Caco-2 (cell line): ENCODE results near the gene SMURF1. TPM values are rescaled to one million over a fixed set of nuclear protein-coding genes. Genes with fewer than 3 reads are reported as not detected.

Experiments
- BruUV-seq: library from RNA; stranded (reverse); fragments of 400-500 nt; replicated peaks from 2 replicates; lab custom pipeline; 2021; lab: Mats Ljungman, UMichigan
- CTCF ChIA-PET: fragments of 300-600 bp; sonication (Branson Sonifier 250); formaldehyde crosslinking; loops from one replicate; lab custom pipeline; 2022; ENCODE audit warnings: antibody characterized with exemption; lab: Charles Lee
- POLR2A ChIA-PET: fragments of 300-600 bp; sonication (Branson Sonifier 250); formaldehyde crosslinking; loops from one replicate; lab custom pipeline; 2022; ENCODE audit warnings: antibody characterized with exemption; lab: Charles Lee
- DNase-seq, 2 experiments: peaks; one replicate each; pipeline versions ENCODE4 v3.0.0 to v3.0.0-alpha.2; 2020 to 2022
- H3K27me3 ChIP-seq: replicated peaks from 2 replicates; pipeline ENCODE4 v1.6.0; 2011; ENCODE audit warnings: low read length; ENCODE audit not compliant: control insufficient read depth, insufficient read depth
- H3K36me3 ChIP-seq: 2 replicates; pipeline ENCODE4 v1.5.1; 2011; ENCODE audit warnings: low read length; ENCODE audit not compliant: control insufficient read depth, insufficient read depth
- H3K4me1 ChIP-seq: fragments of 250-450 bp; sonication (Bioruptor Pico); 2 replicates; pipeline ENCODE4 v1.5.1; 2020; ENCODE audit warnings: mild to moderate bottlenecking
- H3K4me3 ChIP-seq: 2 replicates; pipeline ENCODE4 v1.5.1; 2011; ENCODE audit warnings: low read depth, mild to moderate bottlenecking, control low read depth, low read length
- H3K9me3 ChIP-seq: fragments of 250-450 bp; sonication (Bioruptor Pico); 2 replicates; pipeline ENCODE4 v1.5.1; 2020; ENCODE audit warnings: mild to moderate bottlenecking, moderate library complexity
- H3K27ac Mint-ChIP-seq: one replicate; pipeline ENCODE4 v1.8.0; 2022; ENCODE audit warnings: mixed read lengths; ENCODE audit not compliant: unreplicated experiment
- H3K27me3 Mint-ChIP-seq: one replicate; pipeline ENCODE4 v1.8.0; 2022; ENCODE audit warnings: mixed read lengths; ENCODE audit not compliant: insufficient read depth, unreplicated experiment
- H3K36me3 Mint-ChIP-seq: one replicate; pipeline ENCODE4 v1.8.0; 2022; ENCODE audit warnings: mild to moderate bottlenecking, mixed read lengths; ENCODE audit not compliant: insufficient read depth, unreplicated experiment
- H3K4me1 Mint-ChIP-seq: one replicate; pipeline ENCODE4 v1.8.0; 2022; ENCODE audit warnings: low read depth, mixed read lengths; ENCODE audit not compliant: unreplicated experiment
- H3K4me3 Mint-ChIP-seq: one replicate; pipeline ENCODE4 v1.8.0; 2022; ENCODE audit warnings: mild to moderate bottlenecking, moderate library complexity, mixed read lengths; ENCODE audit not compliant: unreplicated experiment
- H3K9me3 Mint-ChIP-seq: one replicate; pipeline ENCODE4 v1.8.0; 2022; ENCODE audit warnings: mixed read lengths; ENCODE audit not compliant: unreplicated experiment
- intact Hi-C: fragments of 100-400 bp; cut with micrococcal nuclease; formaldehyde crosslinking; loops from one replicate; pipeline ENCODE4 v1.10.0; 2022; ENCODE audit not compliant: unreplicated experiment
- total RNA-seq: library from RNA; stranded (reverse); gene quantifications from 2 replicates; pipeline ENCODE4 v1.2.3, GENCODE V29; 2022
- TF ChIP-seq, protein P1 (sequence below), 2 experiments: fragments of 200-600 bp in 1 of 2; IDR thresholded peaks; 1 replicate in 1 of 2; 2 replicates in 1 of 2; pipeline versions ENCODE4 v1.5.1 to v1.8.0; 2011 to 2022; ENCODE audit warnings: antibody characterized with exemption in 1 of 2, control low read depth in 1 of 2, inconsistent platforms in 1 of 2, low read depth in 1 of 2, low read length in 1 of 2, mild to moderate bottlenecking in 1 of 2, moderate library complexity in 1 of 2; ENCODE audit not compliant: insufficient read depth in 1 of 2, severe bottlenecking in 1 of 2, unreplicated experiment in 1 of 2

The SMURF1 gene
- total RNA-seq, 1 experiment from 2014 or later, result 22.5 TPM

DNA sequence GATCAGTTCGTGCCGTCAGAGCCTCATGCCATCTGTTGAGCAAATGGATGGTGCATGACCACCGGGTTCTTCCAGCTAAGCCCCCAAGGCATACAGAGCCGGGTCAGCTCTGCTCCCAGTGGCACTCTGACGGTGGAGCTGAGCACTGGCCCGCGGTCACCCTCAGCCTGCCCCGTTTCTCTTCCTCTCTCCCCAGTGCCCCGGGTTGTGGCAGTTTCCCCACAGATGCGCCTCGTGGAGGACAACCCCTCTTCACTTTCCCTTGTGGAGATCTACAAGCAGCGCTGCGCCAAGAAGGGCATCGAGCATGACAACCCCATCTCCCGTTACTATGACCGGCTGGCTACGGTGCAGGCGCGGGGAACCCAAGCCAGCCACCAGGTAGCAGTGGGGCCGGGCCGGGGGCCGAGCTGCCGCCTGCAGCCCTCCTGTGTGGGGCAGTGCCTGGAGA lies 135.7 kb downstream of the SMURF1 start:
- no peaks in the 10 kb centered on the region for H3K4me1 ChIP-seq
- intact Hi-C loops, result no loop called here
- TF ChIP-seq, protein P1, sequence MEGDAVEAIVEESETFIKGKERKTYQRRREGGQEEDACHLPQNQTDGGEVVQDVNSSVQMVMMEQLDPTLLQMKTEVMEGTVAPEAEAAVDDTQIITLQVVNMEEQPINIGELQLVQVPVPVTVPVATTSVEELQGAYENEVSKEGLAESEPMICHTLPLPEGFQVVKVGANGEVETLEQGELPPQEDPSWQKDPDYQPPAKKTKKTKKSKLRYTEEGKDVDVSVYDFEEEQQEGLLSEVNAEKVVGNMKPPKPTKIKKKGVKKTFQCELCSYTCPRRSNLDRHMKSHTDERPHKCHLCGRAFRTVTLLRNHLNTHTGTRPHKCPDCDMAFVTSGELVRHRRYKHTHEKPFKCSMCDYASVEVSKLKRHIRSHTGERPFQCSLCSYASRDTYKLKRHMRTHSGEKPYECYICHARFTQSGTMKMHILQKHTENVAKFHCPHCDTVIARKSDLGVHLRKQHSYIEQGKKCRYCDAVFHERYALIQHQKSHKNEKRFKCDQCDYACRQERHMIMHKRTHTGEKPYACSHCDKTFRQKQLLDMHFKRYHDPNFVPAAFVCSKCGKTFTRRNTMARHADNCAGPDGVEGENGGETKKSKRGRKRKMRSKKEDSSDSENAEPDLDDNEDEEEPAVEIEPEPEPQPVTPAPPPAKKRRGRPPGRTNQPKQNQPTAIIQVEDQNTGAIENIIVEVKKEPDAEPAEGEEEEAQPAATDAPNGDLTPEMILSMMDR (IDR thresholded peaks at IDR 0.05; ENCODE audit: insufficient read depth in 1 of 2, low read depth in 1 of 2, low read length in 1 of 2, severe bottlenecking in 1 of 2, unreplicated experiment in 1 of 2), result no peak
- H3K9me3 ChIP-seq, result no peaks in the 10 kb centered on the region
- no peaks in the 10 kb centered on the region for H3K27me3 Mint-ChIP-seq
- CTCF ChIA-PET, result no interaction called here
- DNase-seq, result no peak
- H3K4me1 Mint-ChIP-seq, result no peaks in the 10 kb centered on the region
- no TSS peak for BruUV-seq
- POLR2A ChIA-PET, result no interaction called here
- H3K27me3 ChIP-seq, result no peaks in the 10 kb centered on the region
- H3K4me3 ChIP-seq, result no peak overlapping the region
- no peaks in the 10 kb centered on the region for H3K9me3 Mint-ChIP-seq
- no peak overlapping the region for H3K4me3 Mint-ChIP-seq
- H3K36me3 ChIP-seq, result peaks cover 2% of the 10 kb centered on the region
- H3K27ac Mint-ChIP-seq, result no peak overlapping the region
- H3K36me3 Mint-ChIP-seq, result peaks cover 86% of the 10 kb centered on the region

DNA sequence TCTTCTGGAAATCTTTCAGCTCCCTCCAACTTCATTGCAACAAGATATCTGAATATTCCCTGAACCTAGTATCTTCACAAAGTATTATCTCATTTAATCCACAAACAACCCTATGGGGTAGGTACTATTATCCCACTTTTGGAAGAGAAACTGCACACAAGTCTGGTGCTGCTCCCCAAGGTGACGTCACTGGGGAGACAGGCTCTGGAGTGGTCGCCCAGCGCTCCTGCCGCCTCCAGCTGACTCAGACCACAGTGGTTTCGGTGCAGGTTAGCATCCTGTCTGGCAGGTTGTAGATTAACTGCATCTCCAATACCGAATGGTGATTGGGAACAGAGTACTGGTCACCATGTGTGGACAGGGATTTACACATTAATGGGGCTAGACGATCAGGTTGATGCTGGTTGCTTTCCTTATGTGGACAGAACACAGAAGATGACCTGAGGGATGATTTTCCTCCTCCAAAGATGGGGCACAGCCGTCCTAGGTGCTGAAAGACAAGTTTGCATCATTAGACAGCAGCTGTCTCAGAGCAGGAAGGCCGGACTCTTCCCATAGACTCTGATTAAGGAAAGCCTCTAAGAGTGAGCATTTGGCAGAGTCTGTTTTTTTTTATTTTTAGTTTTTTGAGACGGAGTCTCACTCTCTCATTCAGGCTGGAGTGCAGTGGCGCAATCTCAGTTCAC lies 137.0 kb downstream of the SMURF1 start:
- H3K36me3 ChIP-seq, result peaks cover 2% of the 10 kb centered on the region
- H3K4me3 ChIP-seq, result no peak overlapping the region
- no peak for DNase-seq
- no peaks in the 10 kb centered on the region for H3K27me3 Mint-ChIP-seq
- BruUV-seq, result no TSS peak
- intact Hi-C loops, result no loop called here
- no peak overlapping the region for H3K27ac Mint-ChIP-seq
- H3K4me3 Mint-ChIP-seq, result no peak overlapping the region
- no peaks in the 10 kb centered on the region for H3K4me1 Mint-ChIP-seq
- H3K27me3 ChIP-seq, result no peaks in the 10 kb centered on the region
- TF ChIP-seq, protein P1 (IDR thresholded peaks at IDR 0.05; ENCODE audit: insufficient read depth in 1 of 2, low read depth in 1 of 2, low read length in 1 of 2, severe bottlenecking in 1 of 2, unreplicated experiment in 1 of 2), result no peak
- ChIA-PET CTCF (no interaction called here), POLR2A (no interaction called here)
- H3K9me3 Mint-ChIP-seq, result no peaks in the 10 kb centered on the region
- H3K36me3 Mint-ChIP-seq, result peaks cover 86% of the 10 kb centered on the region
- no peaks in the 10 kb centered on the region for H3K9me3 ChIP-seq
- no peaks in the 10 kb centered on the region for H3K4me1 ChIP-seq

DNA sequence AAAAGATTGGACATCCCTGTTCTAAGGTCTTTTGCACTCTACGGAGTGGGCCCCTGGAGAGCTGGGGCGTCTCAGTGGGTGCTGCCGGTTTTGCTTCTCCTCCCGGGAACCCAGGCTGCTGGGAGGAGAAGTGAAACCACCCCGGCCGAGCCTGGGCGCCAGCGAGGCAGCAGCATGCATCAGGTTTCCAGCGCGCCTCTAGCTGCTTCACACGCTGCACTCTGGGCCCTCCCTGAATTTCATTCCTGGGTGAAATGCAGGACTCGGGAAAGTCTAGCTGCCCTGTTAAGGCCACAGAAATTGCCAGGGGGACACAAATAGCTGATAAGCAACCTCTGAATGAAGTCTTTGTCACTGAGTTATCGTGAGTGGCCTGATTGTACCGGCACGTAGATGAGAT lies 138.1 kb downstream of the SMURF1 start:
- peaks cover 86% of the 10 kb centered on the region for H3K36me3 Mint-ChIP-seq
- TF ChIP-seq, protein P1 (IDR thresholded peaks at IDR 0.05; ENCODE audit: insufficient read depth in 1 of 2, low read depth in 1 of 2, low read length in 1 of 2, severe bottlenecking in 1 of 2, unreplicated experiment in 1 of 2), result no peak
- POLR2A ChIA-PET, result no interaction called here

More for the DNA sequence above, 138.1 kb downstream of the SMURF1 start:
- DNase-seq, result no peak
- BruUV-seq, result no TSS peak
- H3K4me1 ChIP-seq, result no peaks in the 10 kb centered on the region
- Mint-ChIP-seq H3K27ac (no peak overlapping the region), H3K4me1 (no peaks in the 10 kb centered on the region), H3K27me3 (no peaks in the 10 kb centered on the region), H3K9me3 (no peaks in the 10 kb centered on the region), H3K4me3 (no peak overlapping the region)
- no peaks in the 10 kb centered on the region for H3K9me3 ChIP-seq
- H3K36me3 ChIP-seq, result no peaks in the 10 kb centered on the region; the same call in none of the 2 replicates
- H3K4me3 ChIP-seq, result no peak overlapping the region
- H3K27me3 ChIP-seq, result no peaks in the 10 kb centered on the region
- CTCF ChIA-PET, result interaction anchor here (0.5 kb wide), 1 partner anchor 461 kb away, joined by 3 read pairs; no protein-coding TSS in a partner anchor
- intact Hi-C loops, result no loop called here
